Measurements from ENCODE around the gene UBTD1.

UBTD1 gene

DNA sequence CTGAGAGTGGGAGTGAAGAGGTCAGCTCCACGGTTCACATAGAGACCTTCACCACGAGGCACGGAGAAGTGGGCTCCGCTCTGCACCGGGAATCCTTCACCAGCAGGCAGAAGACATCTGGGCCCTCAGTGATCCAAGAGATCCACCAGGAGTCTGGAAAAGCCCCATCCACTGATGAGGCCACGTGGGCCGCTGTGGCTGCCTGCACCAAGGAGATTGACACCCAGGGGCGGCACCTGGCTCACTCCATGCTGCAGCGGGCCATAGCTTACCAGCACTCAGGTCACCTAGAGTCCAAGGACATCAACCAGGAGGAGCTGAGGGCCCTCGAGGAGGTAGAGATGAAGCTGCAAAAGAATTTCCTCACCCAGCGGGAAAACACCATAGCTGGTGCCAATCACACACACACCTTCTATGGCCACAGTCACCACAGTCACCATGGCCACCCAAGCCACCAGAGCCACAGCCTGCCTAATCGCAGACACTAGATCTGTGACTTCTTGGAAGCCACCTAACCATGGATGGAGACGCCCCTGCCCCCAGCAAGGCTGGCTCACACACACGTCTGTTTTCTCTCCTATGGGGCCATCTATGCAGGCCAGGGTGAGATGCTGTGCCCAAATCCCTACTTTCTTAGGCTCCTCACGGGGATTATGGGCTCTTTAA lies 91.5 kb downstream of the UBTD1 start:
- DNase-seq: peak; percentile 10 to 14

GRCh38 chr10:97590748-97591495 lies 92.2 kb downstream of the UBTD1 start:
- DNase-seq: no peak

GRCh38 chr10:97593421-97593820 lies 94.7 kb downstream of the UBTD1 start:
- DNase-seq: no peak

GRCh38 chr10:97596101-97597082 lies 97.7 kb downstream of the UBTD1 start:
- DNase-seq: no peak

DNA sequence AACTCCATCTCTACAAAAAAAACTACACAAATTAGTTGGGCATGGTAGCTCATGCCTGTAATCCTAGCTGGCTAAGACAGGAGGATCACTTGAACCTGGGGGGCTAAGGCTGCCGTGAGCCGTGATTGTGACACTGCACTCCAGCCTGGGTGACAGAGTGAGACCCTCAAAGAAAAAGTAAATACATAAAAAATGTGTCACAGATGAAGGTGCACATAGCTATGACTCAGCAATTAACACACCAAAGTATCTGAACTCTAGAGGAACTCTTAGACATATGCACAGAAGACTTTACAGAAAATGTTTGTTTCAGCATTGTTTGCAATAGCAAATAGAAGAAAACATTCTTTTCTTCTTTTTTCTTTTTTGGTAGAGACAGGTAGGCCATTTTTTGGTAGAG lies 99.1 kb downstream of the UBTD1 start:
- no peak for DNase-seq

DNA sequence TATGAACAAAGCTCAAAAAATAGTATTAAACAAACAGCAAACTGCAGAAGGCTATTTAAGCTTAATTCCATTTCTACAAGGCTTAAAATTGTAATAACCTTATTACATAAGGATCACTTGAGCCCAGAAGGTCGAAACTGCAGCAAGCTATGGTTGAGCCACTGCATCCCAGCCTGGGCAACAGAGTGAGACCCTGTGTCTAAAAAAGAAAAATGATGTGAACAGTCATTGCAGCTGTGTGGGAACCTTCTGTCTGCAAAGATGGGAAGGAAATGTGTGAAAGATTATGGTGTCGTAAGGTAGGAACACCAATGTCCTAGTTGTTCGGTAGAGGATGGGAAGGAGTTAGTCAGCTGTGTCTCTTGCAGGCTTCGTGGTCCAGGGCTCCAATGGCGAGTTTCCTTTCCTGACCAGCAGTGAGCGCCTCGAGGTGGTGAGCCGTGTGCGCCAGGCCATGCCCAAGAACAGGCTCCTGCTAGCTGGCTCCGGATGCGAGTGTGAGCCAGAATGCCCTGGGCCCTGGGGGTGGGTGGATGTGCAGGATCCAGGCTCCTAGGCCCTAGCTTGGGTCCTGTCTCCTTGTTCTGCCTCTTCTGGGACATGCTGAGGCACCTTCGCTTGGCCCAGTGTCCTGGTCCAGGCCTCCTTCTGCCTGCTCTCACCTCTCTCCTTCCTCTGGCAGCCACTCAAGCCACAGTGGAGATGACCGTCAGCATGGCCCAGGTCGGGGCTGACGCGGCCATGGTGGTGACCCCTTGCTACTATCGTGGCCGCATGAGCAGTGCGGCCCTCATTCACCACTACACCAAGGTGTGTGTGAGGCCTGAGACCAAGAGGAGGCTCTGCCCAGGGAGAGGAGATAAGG lies 99.9 kb downstream of the UBTD1 start:
- DNase-seq: no peak

DNA sequence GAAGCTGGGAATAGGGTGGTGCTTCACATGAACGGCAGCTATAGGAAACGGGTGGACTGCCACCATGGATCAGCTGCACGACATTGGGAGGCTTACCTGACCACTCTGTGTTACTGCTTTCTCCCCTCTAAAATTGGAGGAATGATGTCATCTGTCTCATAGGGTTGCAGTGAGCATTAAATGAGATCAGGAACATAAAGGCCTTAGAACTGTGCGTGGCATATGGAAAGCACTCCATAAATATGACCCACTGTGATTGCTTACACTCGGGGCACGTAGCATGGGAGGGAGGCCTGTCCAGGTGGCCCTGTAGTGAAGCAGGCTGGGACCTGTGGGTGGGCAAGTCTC lies 100.5 kb downstream of the UBTD1 start:
- DNase-seq: no peak

- no peak for DNase-seq
Measured at GRCh38 chr10:97600616-97601015, 101.9 kb downstream of the UBTD1 start.

DNA sequence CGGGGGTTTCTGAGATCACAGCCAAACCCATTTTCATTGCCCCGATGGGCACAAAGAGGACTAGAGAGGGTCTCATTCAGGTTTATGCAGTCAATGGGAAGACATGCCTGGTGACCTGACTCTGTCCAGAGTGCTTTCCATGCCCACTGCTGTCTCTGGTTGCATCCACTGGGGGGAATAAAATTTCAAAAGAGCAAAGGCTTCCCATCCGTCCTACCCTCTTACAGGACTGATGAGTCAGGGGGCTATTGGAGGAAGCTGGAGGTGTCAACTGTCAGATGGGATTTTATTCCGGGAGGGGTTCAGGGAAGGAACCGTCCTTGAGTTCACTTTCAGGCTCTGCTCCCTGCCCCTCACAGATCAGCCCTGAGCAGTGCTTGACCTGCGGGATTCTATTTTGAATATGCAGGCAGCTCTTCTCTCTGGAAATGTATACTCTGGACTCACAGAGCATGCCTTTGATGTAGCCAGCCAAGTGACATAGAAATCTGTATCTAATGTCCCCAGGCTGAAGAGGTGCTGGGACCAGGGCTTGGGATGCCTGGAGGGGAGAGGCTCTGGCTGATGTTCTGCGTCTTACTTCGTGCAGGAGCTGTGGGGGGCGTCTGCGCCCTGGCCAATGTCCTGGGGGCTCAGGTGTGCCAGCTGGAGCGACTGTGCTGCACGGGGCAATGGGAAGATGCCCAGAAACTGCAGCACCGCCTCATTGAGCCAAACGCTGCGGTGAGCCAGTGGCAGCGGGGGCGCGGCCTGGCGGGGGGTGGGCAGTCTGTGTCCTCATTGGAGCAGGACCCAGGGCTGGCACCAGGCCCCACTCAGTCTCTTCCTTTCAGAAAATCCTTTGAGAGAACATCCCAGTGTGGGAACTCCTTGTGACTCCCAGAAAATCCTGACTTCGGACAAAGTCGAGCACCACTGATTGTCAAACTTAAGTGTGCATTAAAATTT lies 102.8 kb downstream of the UBTD1 start:
- DNase-seq: no peak

GRCh38 chr10:97607095-97607636 lies 108.4 kb downstream of the UBTD1 start:
- no peak for DNase-seq

- DNase-seq: no peak
Measured at GRCh38 chr10:97608991-97609561, 110.4 kb downstream of the UBTD1 start.

DNA sequence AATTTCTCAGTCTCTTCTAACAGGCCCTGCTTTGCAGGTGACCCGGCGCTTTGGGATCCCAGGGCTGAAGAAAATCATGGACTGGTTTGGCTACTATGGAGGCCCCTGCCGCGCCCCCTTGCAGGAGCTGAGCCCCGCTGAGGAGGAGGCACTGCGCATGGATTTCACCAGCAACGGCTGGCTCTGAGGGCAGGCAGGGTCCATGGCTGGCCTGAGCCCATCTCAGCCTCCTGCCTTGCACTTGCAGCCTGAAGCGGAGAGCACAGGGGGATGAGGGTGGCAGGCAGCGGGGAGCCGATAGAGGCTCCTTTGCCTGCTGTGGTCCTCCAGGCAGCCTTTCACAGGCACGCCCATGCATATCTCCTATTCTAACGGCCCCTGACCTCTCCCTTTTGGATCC lies 112.7 kb downstream of the UBTD1 start:
- no peak for DNase-seq

DNA sequence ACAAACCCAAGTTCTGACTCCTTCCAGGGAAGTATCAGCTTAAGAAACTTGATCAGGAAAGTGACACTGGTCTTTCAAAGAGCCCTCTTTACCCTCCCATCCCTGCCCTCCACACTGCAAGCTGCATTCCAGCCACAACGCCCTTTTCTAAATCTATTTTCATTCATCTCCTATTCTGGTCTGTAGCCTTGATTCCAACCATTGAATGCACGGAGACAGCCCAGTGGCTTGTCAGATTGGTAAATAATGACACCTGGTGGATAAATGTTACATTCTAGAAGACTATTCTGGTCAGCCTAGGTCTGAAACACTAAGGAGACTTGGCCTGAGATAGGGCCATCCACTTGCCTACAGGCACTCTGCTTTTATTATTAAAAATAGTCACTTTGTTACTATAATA lies 113.7 kb downstream of the UBTD1 start:
- DNase-seq: no peak

DNA sequence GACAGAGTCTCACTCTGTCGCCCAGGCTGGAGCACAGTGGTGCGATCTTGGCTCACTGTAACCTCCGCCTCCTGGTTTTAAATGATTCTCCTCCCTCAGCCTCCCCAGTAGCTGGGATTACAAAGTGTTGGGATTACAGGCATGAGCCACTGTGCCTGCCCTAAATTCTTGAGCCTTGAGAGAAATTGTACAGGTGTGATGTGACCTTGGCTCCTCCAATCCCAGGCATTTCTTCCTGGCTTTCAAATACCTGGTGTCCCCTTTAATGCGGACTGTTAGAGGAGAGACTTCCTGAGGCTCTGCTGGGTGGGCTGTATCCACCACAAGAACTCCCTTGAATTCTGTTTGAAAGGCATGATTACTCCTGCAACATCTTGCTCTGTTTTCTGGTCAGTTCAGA lies 119.6 kb downstream of the UBTD1 start:
- no peak for DNase-seq

DNA sequence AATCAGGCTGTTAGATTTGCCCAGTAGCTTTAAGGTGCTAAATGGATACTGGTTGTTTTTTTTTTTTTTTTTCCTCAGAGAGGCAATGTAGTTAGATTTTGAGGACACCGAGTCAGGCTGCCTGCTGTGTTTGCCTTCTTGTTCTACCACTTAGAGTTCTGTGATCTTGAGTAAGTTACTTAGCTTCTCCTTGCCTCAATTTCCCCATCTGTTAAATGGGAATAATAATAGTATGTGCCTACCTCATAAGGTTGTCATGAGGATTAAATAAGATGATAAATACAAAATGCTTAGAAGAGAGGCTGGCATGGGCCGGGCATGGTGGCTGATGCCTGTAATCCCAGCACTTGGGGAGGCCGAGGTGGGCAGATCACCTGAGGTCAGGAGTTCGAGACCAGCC lies 120.0 kb downstream of the UBTD1 start:
- DNase-seq: no peak

Data from CD4-positive, alpha-beta T cell treated with Interleukin-4 for 1 hour (primary cell).